ENCODE results near the gene BACE2.

- TF ChIP-seq CTCF (IDR thresholded peaks at IDR 0.05 in 2 of 3, conservative IDR thresholded peaks at IDR 0.05 in 1 of 3; ENCODE audit: borderline replicate concordance in 1 of 3, insufficient read depth in 1 of 3, low read depth in 2 of 3, low read length in 2 of 3), result no peak
- TF ChIP-seq ZNF274 (IDR thresholded peaks at IDR 0.05; ENCODE audit: low read depth, low read length), result no peak
- no peak for TF ChIP-seq POLR2A (IDR thresholded peaks at IDR 0.05; ENCODE audit: borderline replicate concordance, extremely low read depth, insufficient read depth, insufficient read length)
- no peak for TF ChIP-seq EZH2 (IDR thresholded peaks at IDR 0.05)
These were observed 82.6 kb downstream of the BACE2 start for GRCh38 chr21:41250519-41250918.

Measured in HCT116 (cell line).